Activated T-helper 2 cell treated with anti-CD3 and anti-CD28 coated beads, Interferon-gamma antibody, Interleukin-2, Interleukin-4, amounts not matched to agents 10 μg/mL and 5 μg/mL and 100 μg/mL, durations not matched to agents 14 hours and 24 hours and 36 hours (primary cell): ENCODE data around the gene CA10. TPM values are rescaled to one million over a fixed set of nuclear protein-coding genes. Genes with fewer than 3 reads are reported as not detected.

Experiments
- DNase-seq: peaks from one replicate; pipeline ENCODE4 v3.0.0; 2021; ENCODE audit warnings: low spot score
- H3K27ac Mint-ChIP-seq: one replicate; pipeline ENCODE4 v1.8.0; 2021; ENCODE audit warnings: mixed read lengths
- H3K27me3 Mint-ChIP-seq: one replicate; pipeline ENCODE4 v1.8.0; 2021; ENCODE audit warnings: low read depth, mixed read lengths
- H3K36me3 Mint-ChIP-seq: one replicate; pipeline ENCODE4 v1.8.0; 2021; ENCODE audit warnings: low read depth, mixed read lengths
- H3K4me1 Mint-ChIP-seq: one replicate; pipeline ENCODE4 v1.8.0; 2021; ENCODE audit warnings: low read depth, mixed read lengths
- H3K4me3 Mint-ChIP-seq: one replicate; pipeline ENCODE4 v1.8.0; 2021; ENCODE audit warnings: low read depth, mild to moderate bottlenecking, moderate library complexity, mixed read lengths
- H3K9me3 Mint-ChIP-seq: one replicate; pipeline ENCODE4 v1.8.0; 2021; ENCODE audit warnings: mixed read lengths
- intact Hi-C: fragments of 100-400 bp; cut with micrococcal nuclease; formaldehyde crosslinking; loops from one replicate; pipeline ENCODE4 v1.15.1; 2023
- total RNA-seq: library from RNA; stranded (reverse); gene quantifications from 2 replicates; pipeline ENCODE4 v1.2.3, GENCODE V29; 2022

The CA10 gene
- total RNA-seq, 1 donor from 2014 or later, result 0.32 TPM

- Mint-ChIP-seq H3K27ac (no peak overlapping the region), H3K4me3 (no peak overlapping the region)
- no peak for DNase-seq
Observed at GRCh38 chr17:52138350-52138749, 20.2 kb downstream of the CA10 start.

GRCh38 chr17:52136166-52136565 is 22.3 kb downstream of the CA10 start:
- no peak for DNase-seq
- no peak overlapping the region for H3K4me3 Mint-ChIP-seq
- no peaks in the 10 kb centered on the region for H3K4me1 Mint-ChIP-seq
- no peaks in the 10 kb centered on the region for H3K9me3 Mint-ChIP-seq
- no peak overlapping the region for H3K27ac Mint-ChIP-seq
- intact Hi-C loops, result no loop called here
- no peaks in the 10 kb centered on the region for H3K36me3 Mint-ChIP-seq
- H3K27me3 Mint-ChIP-seq, result peaks cover 4% of the 10 kb centered on the region

More at GRCh38 chr17:52138350-52138749, 20.2 kb downstream of the CA10 start:
- Mint-ChIP-seq H3K4me1 (no peaks in the 10 kb centered on the region), H3K9me3 (no peaks in the 10 kb centered on the region), H3K36me3 (no peaks in the 10 kb centered on the region), H3K27me3 (peaks cover 10% of the 10 kb centered on the region)
- intact Hi-C loops, result no loop called here

- no peak for DNase-seq
- peaks cover 4% of the 10 kb centered on the region for H3K27me3 Mint-ChIP-seq
- H3K9me3 Mint-ChIP-seq, result no peaks in the 10 kb centered on the region
- intact Hi-C loops, result no loop called here
- no peak overlapping the region for H3K4me3 Mint-ChIP-seq
- no peaks in the 10 kb centered on the region for H3K4me1 Mint-ChIP-seq
- H3K36me3 Mint-ChIP-seq, result no peaks in the 10 kb centered on the region
- no peak overlapping the region for H3K27ac Mint-ChIP-seq
Observed at GRCh38 chr17:52134641-52135040, 23.9 kb downstream of the CA10 start.

GRCh38 chr17:52128721-52129120 is 29.8 kb downstream of the CA10 start:
- Mint-ChIP-seq H3K27me3 (no peaks in the 10 kb centered on the region), H3K27ac (no peak overlapping the region), H3K4me1 (no peaks in the 10 kb centered on the region), H3K4me3 (no peak overlapping the region), H3K36me3 (no peaks in the 10 kb centered on the region), H3K9me3 (no peaks in the 10 kb centered on the region)
- intact Hi-C loops, result no loop called here
- DNase-seq, result no peak

- no peaks in the 10 kb centered on the region for H3K4me1 Mint-ChIP-seq
- H3K27me3 Mint-ChIP-seq, result no peaks in the 10 kb centered on the region
- H3K4me3 Mint-ChIP-seq, result no peak overlapping the region
- DNase-seq, result no peak
- intact Hi-C loops, result no loop called here
- H3K27ac Mint-ChIP-seq, result no peak overlapping the region
- H3K9me3 Mint-ChIP-seq, result no peaks in the 10 kb centered on the region
- H3K36me3 Mint-ChIP-seq, result no peaks in the 10 kb centered on the region
Observed at GRCh38 chr17:52124993-52125392, 33.5 kb downstream of the CA10 start.

- H3K4me3 Mint-ChIP-seq, result no peak overlapping the region
- no peaks in the 10 kb centered on the region for H3K27me3 Mint-ChIP-seq
- H3K27ac Mint-ChIP-seq, result no peak overlapping the region
- no peak for DNase-seq
- intact Hi-C loops, result no loop called here
- no peaks in the 10 kb centered on the region for H3K4me1 Mint-ChIP-seq
- H3K36me3 Mint-ChIP-seq, result no peaks in the 10 kb centered on the region
- H3K9me3 Mint-ChIP-seq, result no peaks in the 10 kb centered on the region
Observed at GRCh38 chr17:52124561-52124960, 34.0 kb downstream of the CA10 start.

- no peaks in the 10 kb centered on the region for H3K4me1 Mint-ChIP-seq
- DNase-seq, result no peak
- no peak overlapping the region for H3K27ac Mint-ChIP-seq
- no peak overlapping the region for H3K4me3 Mint-ChIP-seq
- H3K27me3 Mint-ChIP-seq, result no peaks in the 10 kb centered on the region
- H3K36me3 Mint-ChIP-seq, result no peaks in the 10 kb centered on the region
- no peaks in the 10 kb centered on the region for H3K9me3 Mint-ChIP-seq
- intact Hi-C loops, result no loop called here
Observed at GRCh38 chr17:52120465-52120864, 38.0 kb downstream of the CA10 start.

GRCh38 chr17:52110923-52111581 is 47.5 kb downstream of the CA10 start:
- no peak overlapping the region for H3K4me3 Mint-ChIP-seq
- H3K27me3 Mint-ChIP-seq, result no peaks in the 10 kb centered on the region
- intact Hi-C loops, result no loop called here
- no peak for DNase-seq
- H3K36me3 Mint-ChIP-seq, result no peaks in the 10 kb centered on the region
- H3K9me3 Mint-ChIP-seq, result no peaks in the 10 kb centered on the region
- no peak overlapping the region for H3K27ac Mint-ChIP-seq
- H3K4me1 Mint-ChIP-seq, result no peaks in the 10 kb centered on the region

- Mint-ChIP-seq H3K36me3 (no peaks in the 10 kb centered on the region), H3K9me3 (no peaks in the 10 kb centered on the region), H3K4me1 (no peaks in the 10 kb centered on the region), H3K27ac (no peak overlapping the region), H3K4me3 (no peak overlapping the region), H3K27me3 (no peaks in the 10 kb centered on the region)
- DNase-seq, result no peak
- intact Hi-C loops, result loop anchor here (1.0 to 10.0 kb wide), 2 partner anchors 252 to 342 kb away; no protein-coding TSS in a partner anchor
Observed at GRCh38 chr17:52106638-52107261, 51.8 kb downstream of the CA10 start.

- Mint-ChIP-seq H3K27me3 (no peaks in the 10 kb centered on the region), H3K27ac (no peak overlapping the region), H3K9me3 (no peaks in the 10 kb centered on the region), H3K36me3 (no peaks in the 10 kb centered on the region), H3K4me1 (no peaks in the 10 kb centered on the region), H3K4me3 (no peak overlapping the region)
- DNase-seq, result no peak
- intact Hi-C loops, result loop anchor here (1.0 to 10.0 kb wide), 2 partner anchors 251 to 342 kb away; no protein-coding TSS in a partner anchor
Observed at GRCh38 chr17:52106072-52106471, 52.4 kb downstream of the CA10 start.

- intact Hi-C loops, result loop anchor here (10.0 kb wide), 1 partner anchor 251 kb away; no protein-coding TSS in a partner anchor
Observed at GRCh38 chr17:52105591-52105990, 52.9 kb downstream of the CA10 start.

GRCh38 chr17:52096056-52096455 is 62.5 kb downstream of the CA10 start:
- Mint-ChIP-seq H3K27ac (no peak overlapping the region), H3K4me3 (no peak overlapping the region), H3K36me3 (no peaks in the 10 kb centered on the region), H3K27me3 (no peaks in the 10 kb centered on the region), H3K9me3 (no peaks in the 10 kb centered on the region), H3K4me1 (no peaks in the 10 kb centered on the region)
- no peak for DNase-seq
- intact Hi-C loops, result no loop called here

More at GRCh38 chr17:52105591-52105990, 52.9 kb downstream of the CA10 start:
- Mint-ChIP-seq H3K27ac (no peak overlapping the region), H3K4me3 (no peak overlapping the region), H3K27me3 (no peaks in the 10 kb centered on the region), H3K36me3 (no peaks in the 10 kb centered on the region), H3K9me3 (no peaks in the 10 kb centered on the region), H3K4me1 (no peaks in the 10 kb centered on the region)
- DNase-seq, result no peak

- DNase-seq, result no peak
- intact Hi-C loops, result no loop called here
- Mint-ChIP-seq H3K27ac (no peak overlapping the region), H3K4me1 (no peaks in the 10 kb centered on the region), H3K27me3 (no peaks in the 10 kb centered on the region), H3K36me3 (no peaks in the 10 kb centered on the region), H3K9me3 (no peaks in the 10 kb centered on the region), H3K4me3 (no peak overlapping the region)
Observed at GRCh38 chr17:52084176-52084575, 74.3 kb downstream of the CA10 start.
